ENCODE results near the gene AGBL4. TPM values are rescaled to one million over a fixed set of nuclear protein-coding genes. Genes with fewer than 3 reads are reported as not detected.

The AGBL4 gene
- total and polyA plus RNA-seq, 9 of the 15 experiments (the other 6 are each of a cell fraction or from before 2014, with no cell fraction given), result 0.11 TPM; not detected in 7

- Histone ChIP-seq H3K36me3 (ENCODE audit: control insufficient read depth, insufficient read depth, low read length) (no peaks in the 10 kb centered on the region), H3K79me2 (ENCODE audit: control insufficient read depth, insufficient read depth, low read length) (no peaks in the 10 kb centered on the region), H3K27me3 (ENCODE audit: control insufficient read depth in 2 of 2, insufficient read depth in 2 of 2, low read length in 2 of 2) (no peaks in the 10 kb centered on the region), H3K9me3 (replicated peaks; ENCODE audit: control insufficient read depth, insufficient read depth, low read depth, low read length) (no peaks in the 10 kb centered on the region), H3K9me1 (ENCODE audit: control insufficient read depth, insufficient read depth, low read length) (no peaks in the 10 kb centered on the region), H3K4me1 (replicated peaks in 1 of 2; ENCODE audit: control insufficient read depth in 2 of 2, insufficient read depth in 2 of 2, low read length in 2 of 2) (no peaks in the 10 kb centered on the region), H2AFZ (ENCODE audit: low read depth, low read length) (no peak overlapping the region), H3K27ac (ENCODE audit: extremely low read depth, low read depth, low read length) (no peak overlapping the region), H3K4me3 (no peak overlapping the region), H3K4me2 (ENCODE audit: insufficient read depth, low read length) (no peak overlapping the region), H4K20me1 (replicated peaks; ENCODE audit: control insufficient read depth, insufficient read depth, low read length) (no peaks in the 10 kb centered on the region), H3K9ac (ENCODE audit: insufficient read depth in 1 of 2, low read depth in 2 of 2, low read length in 2 of 2) (no peak overlapping the region)
- no TSS peak for BruUV-seq (replicated peaks)
- ChIA-PET POLR2A (no interaction called here), CTCF (ENCODE audit: low intra/inter-chr PET ratio) (no interaction called here)
- DNase-seq (ENCODE audit: extremely low read depth in 1 of 4, low spot score in 3 of 4) (no peak), ATAC-seq (no peak), FAIRE-seq (no peak)
- 0% methylated on average over 5 of the region's 5 CpGs for WGBS (ENCODE audit: insufficient coverage, low coverage, missing lambda C conversion rate)
- no peak for TF ChIP-seq MBD2 (IDR thresholded peaks at IDR 0.05; ENCODE audit: borderline replicate concordance, low read depth)
- no peak for TF ChIP-seq ZNF76 (CRISPR knock-in tag; IDR thresholded peaks at IDR 0.05; ENCODE audit: borderline replicate concordance)
- TF ChIP-seq ELK3 (CRISPR knock-in tag; IDR thresholded peaks at IDR 0.05), result no peak
- TF ChIP-seq NFE2 (IDR thresholded peaks at IDR 0.05; ENCODE audit: low read depth), result no peak
- no peak for TF ChIP-seq GATAD2B (IDR thresholded peaks at IDR 0.05; ENCODE audit: borderline replicate concordance)
- TF ChIP-seq CTBP1 (IDR thresholded peaks at IDR 0.05; ENCODE audit: borderline replicate concordance), result no peak
- TF ChIP-seq, protein P1, sequence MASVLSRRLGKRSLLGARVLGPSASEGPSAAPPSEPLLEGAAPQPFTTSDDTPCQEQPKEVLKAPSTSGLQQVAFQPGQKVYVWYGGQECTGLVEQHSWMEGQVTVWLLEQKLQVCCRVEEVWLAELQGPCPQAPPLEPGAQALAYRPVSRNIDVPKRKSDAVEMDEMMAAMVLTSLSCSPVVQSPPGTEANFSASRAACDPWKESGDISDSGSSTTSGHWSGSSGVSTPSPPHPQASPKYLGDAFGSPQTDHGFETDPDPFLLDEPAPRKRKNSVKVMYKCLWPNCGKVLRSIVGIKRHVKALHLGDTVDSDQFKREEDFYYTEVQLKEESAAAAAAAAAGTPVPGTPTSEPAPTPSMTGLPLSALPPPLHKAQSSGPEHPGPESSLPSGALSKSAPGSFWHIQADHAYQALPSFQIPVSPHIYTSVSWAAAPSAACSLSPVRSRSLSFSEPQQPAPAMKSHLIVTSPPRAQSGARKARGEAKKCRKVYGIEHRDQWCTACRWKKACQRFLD (CRISPR knock-in tag; IDR thresholded peaks at IDR 0.05), result no peak
- TF ChIP-seq TBP (optimal IDR thresholded peaks at IDR 0.05; ENCODE audit: low read depth, low read length), result no peak
- no peak for TF ChIP-seq RHOXF2B (CRISPR knock-in tag; conservative IDR thresholded peaks at IDR 0.05)
- no peak for TF ChIP-seq CTCF (IDR thresholded peaks at IDR 0.05 in 2 of 3, conservative IDR thresholded peaks at IDR 0.05 in 1 of 3; ENCODE audit: insufficient read depth in 2 of 3, low read depth in 1 of 3, low read length in 3 of 3)
- TF ChIP-seq SMAD3 (CRISPR knock-in tag; conservative IDR thresholded peaks at IDR 0.05), result no peak
- TF ChIP-seq BCOR (IDR thresholded peaks at IDR 0.05), result no peak
- TF ChIP-seq FOXP4 (CRISPR knock-in tag; IDR thresholded peaks at IDR 0.05; ENCODE audit: borderline replicate concordance), result no peak
- TF ChIP-seq, protein P2, sequence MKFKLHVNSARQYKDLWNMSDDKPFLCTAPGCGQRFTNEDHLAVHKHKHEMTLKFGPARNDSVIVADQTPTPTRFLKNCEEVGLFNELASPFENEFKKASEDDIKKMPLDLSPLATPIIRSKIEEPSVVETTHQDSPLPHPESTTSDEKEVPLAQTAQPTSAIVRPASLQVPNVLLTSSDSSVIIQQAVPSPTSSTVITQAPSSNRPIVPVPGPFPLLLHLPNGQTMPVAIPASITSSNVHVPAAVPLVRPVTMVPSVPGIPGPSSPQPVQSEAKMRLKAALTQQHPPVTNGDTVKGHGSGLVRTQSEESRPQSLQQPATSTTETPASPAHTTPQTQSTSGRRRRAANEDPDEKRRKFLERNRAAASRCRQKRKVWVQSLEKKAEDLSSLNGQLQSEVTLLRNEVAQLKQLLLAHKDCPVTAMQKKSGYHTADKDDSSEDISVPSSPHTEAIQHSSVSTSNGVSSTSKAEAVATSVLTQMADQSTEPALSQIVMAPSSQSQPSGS (CRISPR knock-in tag; IDR thresholded peaks at IDR 0.05), result no peak
- in situ Hi-C loops (cut with MboI), result no loop called here
- intact Hi-C loops (cut with micrococcal nuclease), result loop anchor here (10.0 kb wide), 1 partner anchor 288 kb away; no protein-coding TSS in a partner anchor
Measured at GRCh38 chr1:48493041-48493440, 1530.7 kb downstream of the AGBL4 start.
